ENCODE results near the gene LARGE1.

GRCh38 chr22:33687464-33687863, 232.8 kb downstream of the LARGE1 start:
- TF ChIP-seq EZH2 (IDR thresholded peaks at IDR 0.05; ENCODE audit: insufficient read depth, poor library complexity, severe bottlenecking) (no peak), EZH2phosphoT487 (IDR thresholded peaks at IDR 0.05; ENCODE audit: insufficient read depth, low read depth) (no peak)

All from GM23248 (cell line).